CD4-positive, alpha-beta T cell treated with Interleukin-6 at 100 ng/mL for 8 hours (primary cell): Measurements from ENCODE around the gene CPSF6.
"Not testable (repeated sequence)": the region's sequence is repeated elsewhere in the genome, so short reads cannot be mapped to it uniquely, and the experiment has no call there.

Experiments
- DNase-seq: peaks from one replicate; pipeline ENCODE4 v3.0.0-alpha.2; 2020; ENCODE audit warnings: mixed read lengths, low spot score

Gene CPSF6

GRCh38 chr12:69239352-69239921, at the start of gene CPSF6:
Gene CPSF6 (plus strand): TSS chr12:69239569. CDS start chr12:69239647, 78 bp downstream.
- DNase-seq = peak; percentile 95

GRCh38 chr12:69196302-69197288, 42.8 kb upstream of the CPSF6 start:
- DNase-seq = no peak

- not testable (repeated sequence) for DNase-seq
These were observed 39.4 kb upstream of the CPSF6 start for GRCh38 chr12:69199976-69200375.

- DNase-seq = no peak
These were observed 35.2 kb upstream of the CPSF6 start for GRCh38 chr12:69204191-69204590.

- no peak for DNase-seq
These were observed 28.7 kb upstream of the CPSF6 start for GRCh38 chr12:69210661-69211060.

GRCh38 chr12:69211160-69211559, 28.2 kb upstream of the CPSF6 start:
- DNase-seq = no peak

- DNase-seq = no peak
These were observed 25.2 kb upstream of the CPSF6 start for GRCh38 chr12:69214169-69214568.

GRCh38 chr12:69225251-69225910, 14.0 kb upstream of the CPSF6 start:
- DNase-seq = no peak

GRCh38 chr12:69231479-69231878, 7.9 kb upstream of the CPSF6 start:
- no peak for DNase-seq

- no peak for DNase-seq
These were observed 599 bp upstream of the CPSF6 start for GRCh38 chr12:69238589-69239351.

- peak; percentile 17 for DNase-seq
These were observed 707 bp downstream of the CPSF6 start for GRCh38 chr12:69239922-69240630.

GRCh38 chr12:69240631-69240995, 1.2 kb downstream of the CPSF6 start:
- peak; percentile 17 for DNase-seq

GRCh38 chr12:69241438-69242092, 2.2 kb downstream of the CPSF6 start:
- DNase-seq = no peak

- no peak for DNase-seq
These were observed 4.0 kb downstream of the CPSF6 start for GRCh38 chr12:69243099-69244084.

GRCh38 chr12:69247268-69248018, 8.1 kb downstream of the CPSF6 start:
- DNase-seq = no peak

GRCh38 chr12:69252033-69252432, 12.7 kb downstream of the CPSF6 start:
- no peak for DNase-seq

GRCh38 chr12:69254046-69254445, 14.7 kb downstream of the CPSF6 start:
- DNase-seq = peak; percentile 63

GRCh38 chr12:69254862-69255261, 15.5 kb downstream of the CPSF6 start:
- DNase-seq = no peak

- DNase-seq = no peak
These were observed 19.3 kb downstream of the CPSF6 start for GRCh38 chr12:69258655-69259054.
